GM19240 (cell line): ENCODE data around the gene CASP9.

Experiments
- DNase-seq: peaks from one replicate; pipeline ENCODE4 v3.0.0; 2011; ENCODE audit warnings: low spot score; ENCODE audit not compliant: insufficient read length

CASP9 gene

GRCh38 chr1:15448877-15449462 lies 75.0 kb downstream of the CASP9 start:
- DNase-seq, result no peak

- no peak for DNase-seq
These were observed 77.8 kb downstream of the CASP9 start for GRCh38 chr1:15446212-15446611.

GRCh38 chr1:15445390-15446122 lies 78.5 kb downstream of the CASP9 start:
- DNase-seq, result no peak

- DNase-seq, result no peak
These were observed 79.3 kb downstream of the CASP9 start for GRCh38 chr1:15444468-15445389.

GRCh38 chr1:15443281-15443680 lies 80.7 kb downstream of the CASP9 start:
- no peak for DNase-seq

- no peak for DNase-seq
These were observed 81.3 kb downstream of the CASP9 start for GRCh38 chr1:15442759-15443158.

- no peak for DNase-seq
These were observed 81.9 kb downstream of the CASP9 start for GRCh38 chr1:15442119-15442518.
